Measurements from ENCODE around the gene DOCK8. TPM values are rescaled to one million over a fixed set of nuclear protein-coding genes. Genes with fewer than 3 reads are reported as not detected.

The DOCK8 gene
- total RNA-seq, 2 donors from 2014 or later: 133 to 158 TPM

DNA sequence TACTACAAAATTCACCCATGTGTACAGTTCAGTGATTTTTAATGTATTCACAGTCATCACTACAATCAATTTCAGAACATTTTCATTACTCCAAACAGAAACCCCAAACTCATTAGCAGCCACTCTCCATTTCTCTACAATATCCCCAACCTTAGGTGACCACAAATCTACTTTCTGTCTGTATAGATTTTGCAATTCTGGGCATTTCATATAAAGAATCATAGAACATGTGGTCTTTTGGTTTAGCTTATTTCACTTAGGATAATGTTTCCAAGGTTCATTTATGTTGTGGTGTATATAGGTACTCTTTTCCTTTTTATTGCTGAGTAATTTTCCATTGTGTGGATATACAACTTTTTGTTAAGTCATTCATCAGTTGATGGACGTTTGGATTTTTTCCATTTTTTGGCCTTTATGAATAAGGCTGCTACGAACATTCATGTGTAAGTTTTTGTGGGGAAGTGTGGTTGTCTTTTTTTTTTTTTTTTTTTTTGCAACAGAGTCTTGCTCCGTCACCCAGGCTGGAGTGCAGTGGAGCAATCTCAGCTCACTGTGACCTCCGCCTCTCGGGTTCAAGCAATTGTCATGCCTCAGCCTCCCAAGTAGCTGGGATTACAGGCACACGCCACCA, 54.5 kb downstream of the DOCK8 start:
- Mint-ChIP-seq H3K4me1 (no peaks in the 10 kb centered on the region), H3K9me3 (no peaks in the 10 kb centered on the region), H3K4me3 (no peak overlapping the region), H3K27me3 (no peaks in the 10 kb centered on the region), H3K36me3 (ENCODE audit: low read depth) (peaks cover 9% of the 10 kb centered on the region), H3K27ac (no peak overlapping the region)
- no peak for ATAC-seq (replicated peaks)

DNA sequence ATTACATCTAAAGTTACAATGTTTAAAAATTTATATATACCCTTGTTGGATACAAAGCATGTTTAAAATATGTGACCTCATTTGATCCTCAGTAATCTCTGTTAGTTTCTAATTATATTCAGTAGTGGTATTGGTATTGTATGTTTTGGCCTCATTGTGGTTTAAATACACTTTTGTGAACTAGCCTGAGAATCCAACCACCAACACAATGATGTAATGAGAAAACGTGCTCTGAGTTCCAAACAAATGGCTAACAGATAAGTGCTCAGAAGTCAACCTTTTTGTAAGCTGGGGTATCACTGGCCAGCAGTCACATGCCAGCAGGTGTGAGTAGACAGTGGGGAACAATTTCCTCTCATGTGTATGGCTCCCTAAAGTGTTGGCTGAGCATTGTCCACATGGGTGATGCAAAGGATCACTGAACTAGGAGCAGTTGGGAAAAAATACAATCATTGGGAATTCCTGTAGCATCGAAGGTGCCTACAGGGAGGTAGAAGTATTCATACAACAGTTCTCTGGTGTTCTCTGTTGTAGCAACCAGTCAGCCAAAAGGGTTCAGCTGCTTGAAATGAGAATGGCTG, 56.1 kb downstream of the DOCK8 start:
- Mint-ChIP-seq H3K27me3 (no peaks in the 10 kb centered on the region), H3K27ac (no peak overlapping the region), H3K9me3 (no peaks in the 10 kb centered on the region), H3K4me3 (no peak overlapping the region), H3K4me1 (peaks cover 5% of the 10 kb centered on the region), H3K36me3 (ENCODE audit: low read depth) (peaks cover 22% of the 10 kb centered on the region)
- no peak for ATAC-seq (replicated peaks)

DNA sequence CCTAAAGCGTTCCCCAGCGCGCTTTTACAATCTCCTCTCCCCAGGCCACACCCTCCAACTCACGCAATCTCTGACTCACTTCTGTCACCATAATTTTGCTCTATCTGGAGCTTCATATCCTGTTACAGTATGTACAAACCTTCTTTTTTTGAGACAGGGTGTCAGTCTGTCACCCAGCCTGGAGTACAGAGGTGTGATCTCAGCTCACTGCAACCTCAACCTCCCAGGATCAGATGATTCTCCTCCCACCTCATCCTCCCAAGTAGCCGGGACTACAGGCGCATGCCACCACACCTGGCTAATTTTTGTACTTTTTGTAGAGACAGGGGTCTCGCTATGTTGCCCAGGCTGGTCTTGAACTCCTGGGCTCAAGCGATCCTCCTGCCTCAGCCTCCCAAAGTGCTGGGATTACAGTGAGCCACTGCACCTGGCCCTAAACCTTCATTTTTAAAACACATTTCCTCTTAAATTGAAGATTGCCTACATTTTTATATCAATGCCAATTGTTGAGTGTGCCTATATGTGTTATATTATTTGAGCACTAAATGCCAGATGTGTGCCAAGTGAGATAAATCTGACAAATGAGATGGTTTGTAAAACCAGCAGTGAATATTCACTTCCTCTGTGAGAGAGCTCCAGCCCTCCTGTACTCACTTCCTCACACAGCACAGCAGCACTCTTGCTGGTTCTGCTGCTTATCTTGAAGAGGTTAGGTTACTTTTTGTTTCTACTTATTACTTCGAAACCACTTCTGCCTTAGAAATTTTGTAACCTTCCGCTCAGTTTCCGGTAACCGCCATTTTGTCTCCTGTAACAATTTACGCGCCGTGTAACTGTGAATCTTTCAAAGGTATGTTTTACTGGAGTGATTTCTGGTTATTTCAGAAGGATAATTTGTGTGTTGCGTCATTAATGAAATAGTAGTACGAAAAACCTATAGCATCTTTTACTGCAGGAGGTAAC, 57.9 kb downstream of the DOCK8 start:
- peak overlapping the region; percentile 88 for H3K27ac Mint-ChIP-seq
- no peaks in the 10 kb centered on the region for H3K27me3 Mint-ChIP-seq
- no peaks in the 10 kb centered on the region for H3K9me3 Mint-ChIP-seq
- peak overlapping the region; percentile 73 for H3K4me3 Mint-ChIP-seq
- H3K4me1 Mint-ChIP-seq: peaks cover 5% of the 10 kb centered on the region
- peaks cover 29% of the 10 kb centered on the region for H3K36me3 Mint-ChIP-seq (ENCODE audit: low read depth)
- peak; percentile 88 for ATAC-seq (replicated peaks)

- peaks cover 5% of the 10 kb centered on the region for H3K4me1 Mint-ChIP-seq
- peak overlapping the region; percentile 73 for H3K4me3 Mint-ChIP-seq
- H3K9me3 Mint-ChIP-seq: no peaks in the 10 kb centered on the region
- ATAC-seq (replicated peaks): no peak
- peaks cover 29% of the 10 kb centered on the region for H3K36me3 Mint-ChIP-seq (ENCODE audit: low read depth)
- H3K27ac Mint-ChIP-seq: peak overlapping the region; percentile 88
- H3K27me3 Mint-ChIP-seq: no peaks in the 10 kb centered on the region
These were observed 59.7 kb downstream of the DOCK8 start for GRCh38 chr9:274406-274805.

DNA sequence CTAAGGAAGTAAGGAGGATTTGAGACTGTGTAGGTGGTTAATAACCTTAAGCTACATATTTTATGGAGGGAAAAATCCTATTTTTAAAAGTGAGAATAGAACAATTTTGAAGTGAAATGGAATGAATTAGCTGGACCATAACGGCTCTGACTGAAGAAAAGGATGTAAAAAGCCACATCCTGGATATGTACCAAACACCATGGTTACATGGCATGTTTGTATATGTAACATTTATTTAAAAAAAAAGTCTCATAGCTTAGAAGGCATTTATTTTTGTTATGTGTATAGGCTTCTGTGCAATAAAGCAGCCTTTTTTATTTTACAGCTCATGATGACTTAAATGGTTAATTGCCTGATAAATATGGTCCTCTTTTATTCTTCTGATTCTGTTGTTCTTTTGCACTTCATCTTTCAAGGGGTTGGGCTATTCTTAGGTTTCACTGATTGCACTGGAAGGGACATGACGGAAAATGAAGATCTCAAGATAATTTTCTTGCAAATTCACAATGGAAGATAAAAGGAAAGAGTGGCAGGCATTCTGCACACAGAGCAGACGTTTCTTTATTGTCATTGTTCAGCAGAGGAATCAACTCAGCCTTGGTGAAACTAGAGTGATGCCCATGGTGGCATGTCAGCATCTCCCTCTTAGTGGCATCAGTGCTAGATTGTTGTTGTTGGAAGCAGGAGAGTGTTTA, 63.1 kb downstream of the DOCK8 start:
- Mint-ChIP-seq H3K27ac (no peak overlapping the region), H3K4me3 (no peak overlapping the region), H3K36me3 (ENCODE audit: low read depth) (peaks cover 43% of the 10 kb centered on the region), H3K4me1 (peaks cover 19% of the 10 kb centered on the region), H3K9me3 (no peaks in the 10 kb centered on the region), H3K27me3 (no peaks in the 10 kb centered on the region)
- ATAC-seq (replicated peaks): no peak

DNA sequence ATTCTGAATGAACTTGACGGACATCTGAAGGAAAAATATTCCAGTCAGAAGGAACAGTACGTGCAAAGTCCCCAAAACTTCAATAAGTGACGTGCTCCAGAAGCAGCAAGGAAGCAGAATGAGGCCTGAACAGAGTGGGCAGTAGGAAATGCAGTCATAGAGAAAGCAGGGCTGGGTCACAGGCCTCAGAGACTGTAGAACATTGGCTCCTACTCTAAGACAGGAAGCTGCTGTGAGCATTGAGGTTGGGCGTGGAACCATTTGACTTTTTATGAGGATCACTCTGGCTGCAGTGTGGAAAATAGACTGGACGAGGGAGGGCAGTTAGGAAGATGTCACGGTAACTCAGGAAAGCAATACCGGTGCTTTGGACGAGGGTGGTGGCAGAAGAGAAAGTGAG, 64.0 kb downstream of the DOCK8 start:
- Mint-ChIP-seq H3K4me3 (no peak overlapping the region), H3K27me3 (no peaks in the 10 kb centered on the region), H3K9me3 (no peaks in the 10 kb centered on the region), H3K4me1 (peaks cover 19% of the 10 kb centered on the region), H3K36me3 (ENCODE audit: low read depth) (peaks cover 48% of the 10 kb centered on the region), H3K27ac (no peak overlapping the region)
- ATAC-seq (replicated peaks): peak; percentile 91

DNA sequence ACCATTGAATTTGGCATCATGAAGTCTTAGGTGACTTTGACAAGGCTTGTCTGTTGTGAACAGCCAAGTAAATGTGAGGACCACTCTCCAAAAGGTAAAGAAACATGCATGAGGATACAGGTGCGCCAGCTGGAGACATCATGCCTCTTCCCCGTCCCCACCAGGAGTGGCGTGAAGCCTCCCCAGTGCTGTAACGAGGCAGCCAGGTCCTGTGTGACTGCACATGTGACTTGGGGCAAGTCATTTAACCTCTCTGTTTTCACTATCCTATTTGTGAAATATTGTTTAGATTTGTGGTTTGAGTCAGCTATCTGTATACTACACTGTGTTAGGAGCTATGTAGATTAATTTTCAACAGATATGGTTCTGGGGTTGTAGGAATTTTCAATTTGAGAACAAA, 65.0 kb downstream of the DOCK8 start:
- no peaks in the 10 kb centered on the region for H3K27me3 Mint-ChIP-seq
- no peak for ATAC-seq (replicated peaks)
- no peaks in the 10 kb centered on the region for H3K9me3 Mint-ChIP-seq
- H3K4me3 Mint-ChIP-seq: no peak overlapping the region
- H3K27ac Mint-ChIP-seq: peak overlapping the region; percentile 34
- peaks cover 26% of the 10 kb centered on the region for H3K4me1 Mint-ChIP-seq
- peaks cover 50% of the 10 kb centered on the region for H3K36me3 Mint-ChIP-seq (ENCODE audit: low read depth)

- no peaks in the 10 kb centered on the region for H3K9me3 Mint-ChIP-seq
- ATAC-seq (replicated peaks): peak; percentile 64
- H3K27ac Mint-ChIP-seq: peak overlapping the region; percentile 65
- H3K4me3 Mint-ChIP-seq: peak overlapping the region; percentile 76
- H3K27me3 Mint-ChIP-seq: no peaks in the 10 kb centered on the region
- H3K4me1 Mint-ChIP-seq: peaks cover 29% of the 10 kb centered on the region
- peaks cover 58% of the 10 kb centered on the region for H3K36me3 Mint-ChIP-seq (ENCODE audit: low read depth)
These were observed 67.3 kb downstream of the DOCK8 start for GRCh38 chr9:281741-282645.

DNA sequence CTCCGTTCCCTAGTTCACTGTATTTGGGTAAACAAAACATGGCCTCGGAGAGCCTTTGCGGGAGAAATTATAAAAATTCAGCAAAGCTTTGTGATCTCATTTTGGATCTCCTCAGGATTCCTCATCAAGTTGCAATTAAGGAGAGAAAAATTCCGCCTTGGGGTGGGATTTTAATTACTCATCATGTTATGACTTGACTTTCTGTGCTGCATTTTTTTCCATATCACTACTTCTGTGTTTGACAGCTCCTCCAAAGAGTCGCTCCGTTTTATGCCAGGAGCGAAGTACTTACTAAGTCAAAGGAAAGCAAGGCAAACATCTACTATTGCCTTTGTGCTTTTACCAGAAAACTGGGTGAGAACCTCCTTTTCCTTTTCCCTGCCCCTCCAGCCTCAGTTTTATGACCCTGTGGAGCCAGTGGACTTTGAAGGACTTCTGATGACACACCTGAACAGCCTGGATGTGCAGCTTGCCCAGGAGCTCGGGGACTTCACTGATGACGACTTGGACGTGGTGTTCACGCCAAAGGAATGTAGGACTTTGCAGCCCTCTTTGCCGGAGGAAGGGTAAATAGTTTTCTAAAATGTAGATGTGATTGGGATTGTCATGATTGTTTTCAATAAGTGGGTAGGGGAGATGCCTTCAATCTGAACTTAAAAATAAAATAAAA, 71.5 kb downstream of the DOCK8 start:
- Mint-ChIP-seq H3K27ac (peak overlapping the region; percentile 63), H3K27me3 (no peaks in the 10 kb centered on the region), H3K9me3 (no peaks in the 10 kb centered on the region), H3K4me3 (no peak overlapping the region), H3K36me3 (ENCODE audit: low read depth) (peaks cover 100% of the 10 kb centered on the region), H3K4me1 (peaks cover 30% of the 10 kb centered on the region)
- ATAC-seq (replicated peaks): no peak

- Mint-ChIP-seq H3K9me3 (no peaks in the 10 kb centered on the region), H3K27ac (no peak overlapping the region), H3K4me1 (peaks cover 30% of the 10 kb centered on the region), H3K27me3 (no peaks in the 10 kb centered on the region), H3K4me3 (no peak overlapping the region), H3K36me3 (ENCODE audit: low read depth) (peaks cover 100% of the 10 kb centered on the region)
- ATAC-seq (replicated peaks): no peak
These were observed 74.5 kb downstream of the DOCK8 start for GRCh38 chr9:289121-289520.

- Mint-ChIP-seq H3K27me3 (no peaks in the 10 kb centered on the region), H3K4me1 (peaks cover 36% of the 10 kb centered on the region), H3K4me3 (no peak overlapping the region), H3K36me3 (ENCODE audit: low read depth) (peaks cover 95% of the 10 kb centered on the region), H3K27ac (peak overlapping the region; percentile 40), H3K9me3 (no peaks in the 10 kb centered on the region)
- ATAC-seq (replicated peaks): no peak
These were observed 78.2 kb downstream of the DOCK8 start for GRCh38 chr9:292915-293314.

DNA sequence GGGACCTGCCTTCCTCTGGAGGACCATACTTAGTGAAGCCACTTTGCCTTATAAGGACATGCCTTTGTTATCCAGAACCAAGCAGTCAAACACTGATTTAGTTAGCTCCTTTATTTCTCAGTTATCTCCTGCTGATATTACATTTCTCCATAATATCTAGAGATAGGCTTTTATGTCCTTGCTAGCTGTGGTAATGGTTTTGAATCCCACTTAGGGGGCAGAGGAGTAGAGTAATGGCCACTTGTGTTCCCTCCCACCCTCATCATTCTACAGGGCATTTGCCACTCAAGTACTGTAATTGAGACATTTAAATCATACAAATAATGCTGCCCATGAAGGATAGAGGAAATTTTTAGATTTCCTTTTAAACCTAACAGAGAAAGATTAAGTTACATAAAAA, 80.9 kb downstream of the DOCK8 start:
- no peak overlapping the region for H3K4me3 Mint-ChIP-seq
- no peaks in the 10 kb centered on the region for H3K27me3 Mint-ChIP-seq
- no peak overlapping the region for H3K27ac Mint-ChIP-seq
- no peaks in the 10 kb centered on the region for H3K9me3 Mint-ChIP-seq
- peaks cover 95% of the 10 kb centered on the region for H3K36me3 Mint-ChIP-seq (ENCODE audit: low read depth)
- ATAC-seq (replicated peaks): no peak
- H3K4me1 Mint-ChIP-seq: peaks cover 30% of the 10 kb centered on the region

DNA sequence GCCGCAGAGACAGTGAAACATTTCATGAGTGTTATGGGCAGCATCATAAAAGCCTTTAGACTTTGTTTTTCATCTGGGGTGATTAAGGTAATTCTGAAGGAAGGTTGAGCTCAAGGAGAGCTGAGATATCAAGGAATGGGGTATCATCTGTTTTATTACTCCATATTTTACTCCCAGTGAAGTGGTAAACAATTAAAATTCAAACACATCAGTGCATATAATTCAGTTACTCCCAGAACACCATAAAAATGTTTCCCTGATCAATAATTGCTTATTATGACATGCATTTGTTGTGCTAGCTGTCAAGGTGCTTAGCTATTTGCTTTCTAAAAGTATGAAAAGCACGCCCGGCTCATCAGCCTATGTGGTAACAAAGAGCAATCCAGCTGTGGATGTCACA, 81.7 kb downstream of the DOCK8 start:
- peak overlapping the region; percentile 59 for H3K27ac Mint-ChIP-seq
- peaks cover 34% of the 10 kb centered on the region for H3K4me1 Mint-ChIP-seq

More for the DNA sequence above, 81.7 kb downstream of the DOCK8 start:
- Mint-ChIP-seq H3K9me3 (no peaks in the 10 kb centered on the region), H3K4me3 (no peak overlapping the region), H3K36me3 (ENCODE audit: low read depth) (peaks cover 95% of the 10 kb centered on the region), H3K27me3 (no peaks in the 10 kb centered on the region)
- no peak for ATAC-seq (replicated peaks)
